H1 (cell line): Measurements from ENCODE around the gene FAAH. TPM values are rescaled to one million over a fixed set of nuclear protein-coding genes. Genes with fewer than 3 reads are reported as not detected.

Experiments
- CTCF ChIA-PET: fragments of 300-600 bp; sonication (Branson Sonifier 250); formaldehyde crosslinking; loops from one replicate; lab custom pipeline; 2021; ENCODE audit not compliant: partially characterized antibody; lab: Charles Lee
- POLR2A ChIA-PET: fragments of 300-600 bp; sonication (Branson Sonifier 250); formaldehyde crosslinking; loops from one replicate; lab custom pipeline; 2021; ENCODE audit warnings: inconsistent platforms; ENCODE audit not compliant: partially characterized antibody; lab: Charles Lee
- DNase-seq, 2 experiments: peaks; one replicate each; pipeline versions ENCODE4 v3.0.0 to v3.0.0-alpha.2; 2010 to 2022; ENCODE audit warnings: low spot score in 2 of 2, low read depth in 1 of 2, mixed read lengths in 1 of 2
- FAIRE-seq: peaks from 2 replicates; lab custom pipeline; 2011; peaks lifted over from hg19 to GRCh38; lab: Jason Lieb, UNC
- H2AFZ ChIP-seq: 2 replicates; pipeline ENCODE4 v1.8.1; 2012; ENCODE audit warnings: low read length, inconsistent platforms
- H2AK5ac ChIP-seq: 2 replicates; pipeline ENCODE4 v1.6.1; 2013; ENCODE audit warnings: low read depth, low read length
- H2BK120ac ChIP-seq: replicated peaks from 2 replicates; pipeline ENCODE3; 2013; ENCODE audit warnings: low read depth, low read length, inconsistent platforms
- H2BK12ac ChIP-seq: 2 replicates; pipeline ENCODE4 v1.6.1; 2013; ENCODE audit warnings: low read depth, low read length
- H2BK15ac ChIP-seq: 2 replicates; pipeline ENCODE4 v1.6.1; 2013; ENCODE audit warnings: low read length
- H2BK20ac ChIP-seq: 2 replicates; pipeline ENCODE4 v1.6.1; 2013; ENCODE audit warnings: low read length
- H2BK5ac ChIP-seq: 2 replicates; pipeline ENCODE4 v1.6.1; 2013; ENCODE audit warnings: low read depth, low read length
- H3K14ac ChIP-seq: 2 replicates; pipeline ENCODE4 v1.6.1; 2013; ENCODE audit warnings: inconsistent platforms; ENCODE audit not compliant: insufficient read length
- H3K18ac ChIP-seq: 2 replicates; pipeline ENCODE4 v1.6.1; 2013; ENCODE audit warnings: low read length; ENCODE audit errors: extremely low read depth
- H3K23ac ChIP-seq: 2 replicates; pipeline ENCODE4 v1.6.1; 2013; ENCODE audit warnings: inconsistent platforms; ENCODE audit not compliant: insufficient read length
- H3K23me2 ChIP-seq: 2 replicates; pipeline ENCODE4 v1.6.1; 2013; ENCODE audit warnings: low read depth, low read length
- H3K27ac ChIP-seq: 2 replicates; pipeline ENCODE4 v1.6.1; 2011; ENCODE audit warnings: low read depth, low read length, inconsistent platforms
- H3K27me3 ChIP-seq, 4 experiments: replicated peaks in 1 of 4; 1 replicate in 1 of 4; 2 replicates in 3 of 4; pipeline versions ENCODE4 v1.6.1 to v1.8.1; 2011 to 2013; ENCODE audit warnings: low read length in 3 of 4, mild to moderate bottlenecking in 3 of 4, inconsistent platforms in 2 of 4, mixed read lengths in 2 of 4, moderate library complexity in 1 of 4; ENCODE audit not compliant: control insufficient read depth in 3 of 4, insufficient read depth in 3 of 4; ENCODE audit errors: extremely low read depth in 1 of 4
- H3K36me3 ChIP-seq, 4 experiments: 2 replicates each; pipeline versions ENCODE4 v1.6.1 to v1.8.1; 2011 to 2013; ENCODE audit warnings: mild to moderate bottlenecking in 4 of 4, low read length in 3 of 4, moderate library complexity in 2 of 4, control low read depth in 1 of 4, inconsistent platforms in 1 of 4; ENCODE audit not compliant: insufficient read depth in 4 of 4, control insufficient read depth in 2 of 4
- H3K4ac ChIP-seq: replicated peaks from 2 replicates; pipeline ENCODE3; 2013; ENCODE audit warnings: low read length, low read depth, mixed read lengths, inconsistent platforms; ENCODE audit not compliant: insufficient read length
- H3K4me1 ChIP-seq, 4 experiments: replicated peaks in 1 of 4; 1 replicate in 1 of 4; 2 replicates in 3 of 4; pipeline versions ENCODE4 v1.6.1 to v1.8.1; 2011 to 2013; ENCODE audit warnings: low read length in 3 of 4, inconsistent platforms in 2 of 4, mixed read lengths in 1 of 4; ENCODE audit not compliant: insufficient read depth in 4 of 4, control insufficient read depth in 3 of 4
- H3K4me2 ChIP-seq, 2 experiments: 2 replicates each; pipeline versions ENCODE4 v1.6.1 to v1.8.1; 2011 to 2013; ENCODE audit warnings: low read depth in 2 of 2, low read length in 2 of 2, control low read depth in 1 of 2, inconsistent platforms in 1 of 2, mild to moderate bottlenecking in 1 of 2; ENCODE audit not compliant: insufficient read depth in 1 of 2
- H3K4me3 ChIP-seq, 4 experiments: fragments of 200-600, 300-600 bp in 1 of 4; sonication (generic), shearing (Covaris generic), sonication (Bioruptor Twin) in 1 of 4; 2 replicates each; pipeline versions ENCODE4 v1.5.1 to v1.8.1; 2011 to 2016; ENCODE audit warnings: low read length in 4 of 4, low read depth in 3 of 4, control low read depth in 2 of 4, inconsistent platforms in 2 of 4, mild to moderate bottlenecking in 2 of 4, mixed read lengths in 1 of 4, moderate library complexity in 1 of 4; ENCODE audit not compliant: insufficient read depth in 2 of 4; ENCODE audit errors: extremely low read depth in 1 of 4
- H3K56ac ChIP-seq: replicated peaks from 2 replicates; pipeline ENCODE3; 2013; ENCODE audit warnings: low read depth, mild to moderate bottlenecking, mixed read lengths, low read length, inconsistent platforms; ENCODE audit not compliant: insufficient read length
- H3K79me1 ChIP-seq: 2 replicates; pipeline ENCODE4 v1.6.1; 2013; ENCODE audit warnings: low read depth, low read length, control low read depth
- H3K79me2 ChIP-seq, 2 experiments: 2 replicates each; pipeline versions ENCODE4 v1.6.1 to v1.8.1; 2012 to 2013; ENCODE audit warnings: low read length in 2 of 2, mild to moderate bottlenecking in 2 of 2, inconsistent platforms in 1 of 2; ENCODE audit not compliant: insufficient read depth in 2 of 2, control insufficient read depth in 1 of 2
- H3K9ac ChIP-seq, 4 experiments: replicated peaks in 1 of 4; 1 replicate in 1 of 4; 2 replicates in 3 of 4; pipeline versions ENCODE4 v1.6.1 to v1.8.1; 2011 to 2013; ENCODE audit warnings: low read depth in 3 of 4, low read length in 3 of 4, control low read depth in 2 of 4, mild to moderate bottlenecking in 2 of 4, moderate library complexity in 2 of 4, inconsistent platforms in 1 of 4; ENCODE audit errors: extremely low read depth in 1 of 4
- H3K9me3 ChIP-seq, 2 experiments: 2 replicates each; pipeline versions ENCODE4 v1.6.1 to v1.8.1; 2012 to 2013; ENCODE audit warnings: mild to moderate bottlenecking in 2 of 2, moderate library complexity in 2 of 2, control low read depth in 1 of 2, inconsistent platforms in 1 of 2, low read depth in 1 of 2, low read length in 1 of 2, mixed read lengths in 1 of 2; ENCODE audit not compliant: insufficient read depth in 2 of 2
- H4K20me1 ChIP-seq, 2 experiments: replicated peaks in 1 of 2; 2 replicates each; pipeline versions ENCODE3 to v1.8.1; 2011 to 2013; ENCODE audit warnings: inconsistent platforms in 2 of 2, low read length in 2 of 2, mild to moderate bottlenecking in 1 of 2; ENCODE audit not compliant: insufficient read depth in 2 of 2, control insufficient read depth in 1 of 2
- H4K5ac ChIP-seq: 2 replicates; pipeline ENCODE4 v1.6.1; 2013; ENCODE audit warnings: low read length, low read depth, mixed read lengths, inconsistent platforms; ENCODE audit not compliant: insufficient read length
- H4K8ac ChIP-seq: 2 replicates; pipeline ENCODE4 v1.8.0; 2013; ENCODE audit warnings: mild to moderate bottlenecking, moderate library complexity, low read length, inconsistent platforms; ENCODE audit not compliant: insufficient read depth; ENCODE audit errors: extremely low read depth
- H4K91ac ChIP-seq: replicated peaks from 2 replicates; pipeline ENCODE3; 2013; ENCODE audit warnings: low read length, mixed read lengths, inconsistent platforms; ENCODE audit not compliant: insufficient read length
- CTBP2 ChIP-seq: IDR thresholded peaks from 2 replicates; pipeline ENCODE4 v1.7.0; 2011; ENCODE audit warnings: borderline replicate concordance, mild to moderate bottlenecking, moderate library complexity, mixed read lengths, low read length; ENCODE audit not compliant: insufficient read depth, insufficient read length
- E2F6 ChIP-seq: IDR thresholded peaks from 2 replicates; pipeline ENCODE4 v1.6.1; 2012; ENCODE audit warnings: inconsistent platforms
- GABPA ChIP-seq: IDR thresholded peaks from 2 replicates; pipeline ENCODE4 v1.6.1; 2011; ENCODE audit warnings: mild to moderate bottlenecking, low read length, moderate library complexity, borderline replicate concordance; ENCODE audit not compliant: insufficient read depth
- JUN ChIP-seq: IDR thresholded peaks from 2 replicates; pipeline ENCODE4 v1.6.1; 2011; ENCODE audit warnings: low read depth, mild to moderate bottlenecking, improper control_type of control experiment, low read length
- KDM4A ChIP-seq: IDR thresholded peaks from one replicate; pipeline ENCODE4 v1.7.1; 2012; ENCODE audit warnings: low read depth, mild to moderate bottlenecking, moderate library complexity, low read length, inconsistent platforms; ENCODE audit not compliant: severe bottlenecking
- TAF7 ChIP-seq: optimal IDR thresholded peaks from 2 replicates; pipeline ENCODE3; 2011; ENCODE audit warnings: low read depth, mild to moderate bottlenecking, inconsistent platforms, low read length, moderate library complexity, borderline replicate concordance
- WGBS, 2 experiments: shearing (Covaris generic) in 1 of 2; methylation state at CpG; one replicate each; pipeline versions ENCODE4 v1.1.6 to v1.1.7; 2013 to 2015; ENCODE audit warnings: low lambda C conversion rate in 2 of 2, mixed read lengths in 2 of 2, inconsistent platforms in 1 of 2, low coverage in 1 of 2, missing lambda C conversion rate in 1 of 2; ENCODE audit not compliant: insufficient replicate concordance in 2 of 2, insufficient coverage in 1 of 2, insufficient read length in 1 of 2; ENCODE audit errors: extremely low coverage in 1 of 2, missing lambda C conversion rate in 1 of 2; 5-methylcytosine and 5-hydroxymethylcytosine counted together
- long read RNA-seq, 2 experiments: library from RNA in 1 of 2; library from capped mRNA in 1 of 2; stranded (forward); transcript quantifications; one replicate each; pipeline ENCODE4 v2.0.0, GENCODE V29; 2021; ENCODE audit warnings: inconsistent platforms in 1 of 2
- polyA minus RNA-seq, 3 experiments: library from RNA; depleted of rRNA, polyadenylated mRNA; stranded (reverse); fragments of >200 nt; gene quantifications; 1 replicate in 2 of 3; 2 replicates in 1 of 3; pipeline ENCODE4 v1.2.3, GENCODE V29; 2011
- polyA plus RNA-seq, 7 experiments: library from polyadenylated mRNA; depleted of rRNA in 3 of 7; stranded (reverse) in 5 of 7; unstranded in 2 of 7; fragments of >200 nt in 5 of 7; fragments of 200-250 nt in 2 of 7; gene quantifications; 1 replicate in 5 of 7; 2 replicates in 1 of 7; 4 replicates in 1 of 7; pipeline versions ENCODE4 v1.2.1 to v1.2.3, GENCODE V29; 2011 to 2013; ENCODE audit warnings: missing spikeins in 2 of 7, mixed read lengths in 2 of 7
- total RNA-seq: library from RNA; stranded (reverse); fragmentation: NEBNext Ultra II Directional; extraction: Animal tissue kit (Norgen Biotek cat#: 25700); gene quantifications from 2 replicates; pipeline ENCODE4 v1.2.1, GENCODE V29; 2021

Gene FAAH
- 43.5 and 47.3 TPM in 2 replicates for total RNA-seq
- polyA plus RNA-seq (2011; rRNA removed): 41.2 and 67.2 TPM in 2 replicates
- 55.2 TPM for polyA plus RNA-seq (2011; cell fraction: cytosol; rRNA removed)
- 219 TPM for polyA plus RNA-seq (2011; cell fraction: nucleus; rRNA removed)
- polyA plus RNA-seq (2012, experiment 1 of 2): 49.6 to 60.3 TPM (median 56.9 TPM) in 4 replicates
- 29.1 TPM for polyA plus RNA-seq (2012, experiment 2 of 2)
- 11.5 TPM for polyA plus RNA-seq (2013, experiment 1 of 2)
- 10.3 TPM for polyA plus RNA-seq (2013, experiment 2 of 2)
- 25.1 and 26.5 TPM in 2 replicates for polyA minus RNA-seq (2011; rRNA and poly(A)+ RNA removed)
- 23.8 TPM for polyA minus RNA-seq (2011; cell fraction: cytosol; rRNA and poly(A)+ RNA removed)
- polyA minus RNA-seq (2011; cell fraction: nucleus; rRNA and poly(A)+ RNA removed): 51.8 TPM
- long read RNA-seq, experiment 1, partial matches to known transcripts: 8 of 10 reads
- long read RNA-seq, experiment 1, other reads (novel, unspliced or antisense): 2 of 10 reads
- long read RNA-seq, experiment 2, partial matches to known transcripts: 0 of 11 reads
- long read RNA-seq, experiment 2, other reads (novel, unspliced or antisense): 11 of 11 reads

- Histone ChIP-seq H3K4me2 (peak within 1 kb of the TSS; percentile 90 to 95), H3K79me1 (no peaks in the 10 kb centered on the region; the same call in 1 of the 2 replicates), H4K5ac (no peak within 1 kb of the TSS), H3K27me3 (peaks cover 0 to 2% (median under 1%) of the 10 kb centered on the region in 4 experiments; a peak in 2 of 7 replicates), H2BK120ac (no peak within 1 kb of the TSS), H2BK5ac (no peak within 1 kb of the TSS), H3K23ac (no peak within 1 kb of the TSS), H3K4ac (no peak within 1 kb of the TSS), H3K9ac (peak within 1 kb of the TSS; percentile 72 to 83 (median 76)), H3K18ac (no peak within 1 kb of the TSS; the same call in 1 of the 2 replicates), H3K9me3 (no peaks in the 10 kb centered on the region), H4K91ac (no peak within 1 kb of the TSS), H3K79me2 (peaks cover 0 to 27% of the 10 kb centered on the region in 2 experiments; a peak in 2 of 4 replicates), H4K8ac (peak within 1 kb of the TSS; percentile 85; the same call in 1 of the 2 replicates), H3K14ac (no peak within 1 kb of the TSS), H2BK20ac (peak within 1 kb of the TSS; percentile 18; the same call in 1 of the 2 replicates), H3K27ac (peak within 1 kb of the TSS; percentile 69), H3K4me3 (peak within 1 kb of the TSS; percentile 74 to 92 (median 81)), H2AFZ (peak within 1 kb of the TSS; percentile 70; the same call in 1 of the 2 replicates), H3K4me1 (peaks cover 0 to 12% (median 6%) of the 10 kb centered on the region in 4 experiments; a peak in 5 of 7 replicates), H3K36me3 (no peaks in the 10 kb centered on the region; a peak in 1 of 8 replicates), H2AK5ac (no peak within 1 kb of the TSS; the same call in 1 of the 2 replicates), H3K56ac (no peak within 1 kb of the TSS), H4K20me1 (peaks cover 0 to 6% of the 10 kb centered on the region in 2 experiments), H2BK15ac (0 out of 2 replicates have a peak within 1 kb of the TSS, but pooled peaks have one; percentile 29), H3K23me2 (peaks cover 12% of the 10 kb centered on the region), H2BK12ac (peak within 1 kb of the TSS; percentile 80; the same call in 1 of the 2 replicates)
- no peak for FAIRE-seq
- peak in 1 of 2 experiments; percentile 94 for DNase-seq
- WGBS, 2 experiments: 2% methylated on average over 74 of the region's 75 CpGs; no CpG with 5 or more reads in 1 of the 2 experiments
- CTCF ChIA-PET: interaction anchor here (0.7 to 1.6 kb wide), 6 partner anchors 9 to 133 kb away, joined by 3 to 6 read pairs (median 4); no protein-coding TSS in a partner anchor
- POLR2A ChIA-PET: interaction anchor here (1.2 to 1.9 kb wide), 8 partner anchors 9 to 40 kb away, joined by 3 to 10 read pairs (median 4); no protein-coding TSS in a partner anchor
- TF ChIP-seq KDM4A: peak; percentile 91
- no peak for TF ChIP-seq JUN
- peak; percentile 94 for TF ChIP-seq E2F6
- TF ChIP-seq CTBP2: peak; percentile 80
- peak; percentile 79 for TF ChIP-seq TAF7
- TF ChIP-seq GABPA: peak; percentile 67; the same call in 1 of the 2 replicates
These were observed at the start of gene FAAH for GRCh38 chr1:46394108-46394871. Gene FAAH, plus strand, starts transcription at chr1:46394317. Its CDS starts 32 bp downstream, at chr1:46394349.
